SK-N-SH (cell line): Measurements from ENCODE around the gene GSTM4.

Experiments
- CTCF ChIP-seq: fragments of 200-600 bp; sonication (generic); IDR thresholded peaks from 2 replicates; pipeline ENCODE4 v1.6.1; 2017; ENCODE audit warnings: antibody characterized with exemption, mild to moderate bottlenecking, moderate library complexity
- ELF1 ChIP-seq: IDR thresholded peaks from 2 replicates; pipeline ENCODE4 v1.4.0; 2012
- EP300 ChIP-seq, 2 experiments: IDR thresholded peaks; 2 replicates each; pipeline versions ENCODE4 v1.4.0 to v1.6.1; 2012; ENCODE audit warnings: borderline replicate concordance in 1 of 2, low read depth in 1 of 2, low read length in 1 of 2
- EZH2phosphoT487 ChIP-seq: fragments of 200-600 bp; sonication (generic); IDR thresholded peaks from 2 replicates; pipeline ENCODE4 v1.6.1; 2017; ENCODE audit warnings: low read depth, mixed run types, mild to moderate bottlenecking, antibody characterized with exemption, moderate library complexity, borderline replicate concordance
- FOSL2 ChIP-seq: IDR thresholded peaks from 2 replicates; pipeline ENCODE4 v1.4.0; 2012; ENCODE audit warnings: low read depth, mild to moderate bottlenecking, moderate library complexity, borderline replicate concordance
- FOXM1 ChIP-seq: IDR thresholded peaks from 2 replicates; pipeline ENCODE4 v1.4.0; 2012; ENCODE audit warnings: low read depth, mild to moderate bottlenecking
- MAX ChIP-seq: IDR thresholded peaks from 2 replicates; pipeline ENCODE4 v1.4.0; 2012; ENCODE audit warnings: low read depth
- POLR2AphosphoS5 ChIP-seq: IDR thresholded peaks from 2 replicates; pipeline ENCODE4 v1.6.1; 2012; ENCODE audit warnings: low read depth, low read length
- REST ChIP-seq: IDR thresholded peaks from 2 replicates; pipeline ENCODE4 v1.6.1; 2012; ENCODE audit warnings: mild to moderate bottlenecking, low read depth, low read length, moderate library complexity
- SIN3A ChIP-seq: IDR thresholded peaks from 2 replicates; pipeline ENCODE4 v1.6.1; 2012; ENCODE audit warnings: low read depth, mild to moderate bottlenecking, low read length, moderate library complexity, borderline replicate concordance
- TAF1 ChIP-seq: IDR thresholded peaks from 2 replicates; pipeline ENCODE4 v1.6.1; 2012; ENCODE audit warnings: low read depth, mild to moderate bottlenecking, low read length, moderate library complexity, borderline replicate concordance
- TCF12 ChIP-seq: IDR thresholded peaks from 2 replicates; pipeline ENCODE4 v1.4.0; 2012
- USF1 ChIP-seq: IDR thresholded peaks from 2 replicates; pipeline ENCODE4 v1.4.0; 2012; ENCODE audit warnings: low read depth, borderline replicate concordance
- ZBTB33 ChIP-seq: IDR thresholded peaks from 2 replicates; pipeline ENCODE4 v1.4.0; 2012; ENCODE audit warnings: low read depth, borderline replicate concordance

- TF ChIP-seq FOXM1 (no peak), CTCF (no peak), SIN3A (no peak), FOSL2 (no peak), ELF1 (no peak), EP300 (IDR thresholded peaks at IDR 0.05; ENCODE audit: borderline replicate concordance in 1 of 2, low read depth in 1 of 2, low read length in 1 of 2) (no peak), POLR2AphosphoS5 (no peak), REST (no peak), MAX (no peak), TCF12 (no peak), USF1 (no peak), EZH2phosphoT487 (no peak), TAF1 (no peak), ZBTB33 (no peak)
Measured at GRCh38 chr1:109616391-109616790, 39.5 kb upstream of the GSTM4 start.
